T-helper 1 cell treated with Interleukin-12 subunit alpha and Interleukin-12 subunit beta and Interleukin-4 antibody, amounts not matched to agents 30 μg/mL and 1 μg/mL, for 36 hours (primary cell): ENCODE measurements around the gene C7.
"Not testable (repeated sequence)": the region's sequence is repeated elsewhere in the genome, so short reads cannot be mapped to it uniquely, and the experiment has no call there.

ENCODE experiments used
- H3K27ac Mint-ChIP-seq: one replicate; pipeline ENCODE4 v1.8.0; 2021; ENCODE audit warnings: mild to moderate bottlenecking, mixed read lengths
- H3K27me3 Mint-ChIP-seq: one replicate; pipeline ENCODE4 v1.8.0; 2021; ENCODE audit warnings: low read depth, mixed read lengths
- H3K36me3 Mint-ChIP-seq: one replicate; pipeline ENCODE4 v1.8.0; 2021; ENCODE audit warnings: low read depth, mixed read lengths
- H3K4me1 Mint-ChIP-seq: one replicate; pipeline ENCODE4 v1.8.0; 2021; ENCODE audit warnings: low read depth, mixed read lengths
- H3K4me3 Mint-ChIP-seq: one replicate; pipeline ENCODE4 v1.8.0; 2021; ENCODE audit warnings: mild to moderate bottlenecking, moderate library complexity, mixed read lengths
- H3K9me3 Mint-ChIP-seq: one replicate; pipeline ENCODE4 v1.8.0; 2021; ENCODE audit warnings: mixed read lengths

Gene C7

GRCh38 chr5:40909264-40909663 lies at the start of gene C7:
Gene C7, plus strand, starts transcription at chr5:40909497. Its CDS starts 114 bp downstream, at chr5:40909611.
- H3K27me3 Mint-ChIP-seq: peaks cover 28% of the 10 kb centered on the region
- H3K27ac Mint-ChIP-seq: no peak within 1 kb of the TSS
- H3K9me3 Mint-ChIP-seq: no peaks in the 10 kb centered on the region
- no peaks in the 10 kb centered on the region for H3K4me1 Mint-ChIP-seq
- H3K36me3 Mint-ChIP-seq: no peaks in the 10 kb centered on the region
- no peak within 1 kb of the TSS for H3K4me3 Mint-ChIP-seq

GRCh38 chr5:40860711-40861110 lies 48.6 kb upstream of the C7 start:
- H3K27ac Mint-ChIP-seq: no peak overlapping the region
- H3K36me3 Mint-ChIP-seq: peaks cover 2% of the 10 kb centered on the region
- H3K4me3 Mint-ChIP-seq: no peak overlapping the region
- H3K4me1 Mint-ChIP-seq: no peaks in the 10 kb centered on the region
- no peaks in the 10 kb centered on the region for H3K27me3 Mint-ChIP-seq
- peaks cover 10% of the 10 kb centered on the region for H3K9me3 Mint-ChIP-seq

DNA sequence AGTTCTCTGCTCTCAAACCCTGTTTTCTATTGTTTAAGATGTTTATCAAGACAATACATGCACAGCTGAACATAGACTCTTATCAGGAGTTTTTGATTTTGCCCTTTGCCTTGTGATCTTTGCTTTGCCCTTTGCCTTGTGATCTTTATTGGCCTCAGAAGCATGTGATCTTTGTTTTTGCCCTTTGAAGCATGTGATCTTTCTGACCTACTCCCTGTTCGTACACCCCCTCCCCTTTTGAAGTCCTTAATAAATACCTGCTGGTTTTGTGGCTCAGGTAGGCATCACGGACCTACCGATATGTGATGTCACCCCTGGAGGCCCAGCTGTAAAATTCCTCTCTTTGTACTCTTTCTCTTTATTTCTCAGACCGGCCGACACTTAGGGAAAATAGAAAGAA lies 44.3 kb upstream of the C7 start:
- H3K4me3 Mint-ChIP-seq, H3K4me1 Mint-ChIP-seq, H3K27ac Mint-ChIP-seq, H3K27me3 Mint-ChIP-seq, H3K9me3 Mint-ChIP-seq, H3K36me3 Mint-ChIP-seq: not testable (repeated sequence)

- Mint-ChIP-seq H3K27ac (no peak overlapping the region), H3K4me3 (no peak overlapping the region), H3K27me3 (no peaks in the 10 kb centered on the region), H3K36me3 (no peaks in the 10 kb centered on the region), H3K9me3 (peaks cover 8% of the 10 kb centered on the region), H3K4me1 (no peaks in the 10 kb centered on the region)
These were observed 42.5 kb upstream of the C7 start for GRCh38 chr5:40866844-40867243.

DNA sequence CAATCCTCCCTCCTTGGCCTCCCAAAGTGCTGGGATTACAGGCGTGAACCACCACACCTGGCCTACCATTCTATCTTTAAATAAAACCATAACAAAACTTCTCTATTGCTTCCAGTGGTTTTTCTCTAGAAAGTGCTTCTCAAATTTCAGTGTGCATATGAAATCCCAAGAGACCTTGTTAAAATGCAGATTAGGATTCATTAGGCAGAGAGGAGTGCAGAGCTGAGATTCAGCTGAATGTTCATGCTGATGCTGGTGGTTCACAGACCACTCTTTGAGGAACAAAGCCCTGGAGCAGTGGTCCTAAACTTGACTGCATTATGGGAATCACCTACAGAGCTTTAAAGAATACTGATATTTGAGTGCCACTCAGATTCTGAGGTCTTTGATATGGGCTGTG lies 39.9 kb upstream of the C7 start:
- Mint-ChIP-seq H3K27ac (no peak overlapping the region), H3K9me3 (peaks cover 8% of the 10 kb centered on the region), H3K36me3 (no peaks in the 10 kb centered on the region), H3K27me3 (peaks cover 4% of the 10 kb centered on the region), H3K4me1 (no peaks in the 10 kb centered on the region), H3K4me3 (no peak overlapping the region)

DNA sequence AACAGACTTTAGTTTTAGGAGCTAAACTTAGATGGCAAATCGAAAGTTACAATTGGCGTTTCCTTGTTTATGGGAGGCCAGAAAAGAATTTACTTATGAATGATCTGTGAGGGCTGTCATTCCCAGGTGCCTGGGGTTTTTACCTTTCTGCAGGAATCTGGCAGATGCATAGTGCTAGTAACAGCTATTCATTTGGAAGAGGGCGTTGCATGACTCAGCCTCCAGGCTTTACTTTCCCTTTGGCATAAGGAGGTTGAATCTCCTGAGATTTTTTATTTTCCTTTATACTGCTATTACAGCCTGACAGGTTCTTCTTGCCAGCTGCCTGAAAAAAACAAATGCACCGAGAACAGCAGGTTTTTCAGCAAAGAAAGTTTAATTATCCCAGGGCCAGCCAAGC lies 38.1 kb upstream of the C7 start:
- H3K27me3 Mint-ChIP-seq: peaks cover 4% of the 10 kb centered on the region
- H3K4me3 Mint-ChIP-seq: no peak overlapping the region
- no peaks in the 10 kb centered on the region for H3K36me3 Mint-ChIP-seq
- H3K9me3 Mint-ChIP-seq: no peaks in the 10 kb centered on the region
- H3K4me1 Mint-ChIP-seq: no peaks in the 10 kb centered on the region
- H3K27ac Mint-ChIP-seq: no peak overlapping the region

DNA sequence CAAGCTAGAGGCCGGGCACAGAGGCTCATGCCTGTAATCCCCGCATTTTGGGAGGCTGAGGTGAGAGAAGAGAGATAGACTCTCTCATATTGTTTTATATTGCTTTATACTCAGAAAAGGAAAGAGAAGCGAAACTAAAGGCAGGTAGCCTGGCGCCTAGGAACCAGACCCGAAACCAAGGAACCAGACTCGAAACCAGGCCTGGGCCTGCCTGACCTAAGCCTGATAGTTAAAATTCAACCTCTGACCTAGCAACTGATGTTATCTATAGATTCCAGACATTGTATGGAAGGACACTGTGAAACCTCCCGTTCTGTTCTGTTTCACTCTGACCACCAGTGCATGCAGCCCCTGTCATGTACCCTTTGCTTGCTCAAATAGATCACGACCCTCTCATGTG lies 37.0 kb upstream of the C7 start:
- H3K4me1 Mint-ChIP-seq, H3K27me3 Mint-ChIP-seq, H3K27ac Mint-ChIP-seq, H3K4me3 Mint-ChIP-seq, H3K36me3 Mint-ChIP-seq, H3K9me3 Mint-ChIP-seq: not testable (repeated sequence)

DNA sequence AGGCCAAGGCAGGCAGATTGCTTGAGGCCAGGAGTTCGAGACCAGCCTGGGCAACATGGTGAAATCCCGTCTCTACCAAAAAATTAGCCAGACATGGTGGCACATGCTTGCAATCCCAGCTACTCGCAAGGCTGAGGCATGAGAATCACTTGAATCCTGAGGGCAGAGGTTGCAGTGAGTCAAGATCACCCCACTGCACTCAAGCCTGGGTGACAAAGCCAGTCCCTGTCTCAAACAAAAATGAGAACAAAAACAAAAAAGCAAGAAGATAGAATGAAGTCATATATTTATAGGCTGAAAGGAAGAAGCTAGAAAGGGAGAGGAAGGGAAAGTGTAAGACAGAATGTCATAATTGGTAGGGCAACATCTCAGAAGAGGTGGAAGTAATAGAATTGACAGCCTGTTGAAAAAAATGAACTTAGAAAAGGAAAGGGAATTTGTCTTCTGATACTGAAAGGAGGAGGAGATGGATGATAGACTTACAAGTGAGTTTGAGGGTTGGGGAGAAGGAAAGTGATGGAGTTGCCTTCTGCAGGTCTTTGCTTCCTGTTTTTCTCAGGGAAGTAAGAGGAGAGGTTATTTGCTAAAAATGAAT lies 35.9 kb upstream of the C7 start:
- no peaks in the 10 kb centered on the region for H3K36me3 Mint-ChIP-seq
- no peak overlapping the region for H3K4me3 Mint-ChIP-seq
- peaks cover 8% of the 10 kb centered on the region for H3K27me3 Mint-ChIP-seq
- H3K9me3 Mint-ChIP-seq: peaks cover 4% of the 10 kb centered on the region
- no peaks in the 10 kb centered on the region for H3K4me1 Mint-ChIP-seq
- H3K27ac Mint-ChIP-seq: no peak overlapping the region

DNA sequence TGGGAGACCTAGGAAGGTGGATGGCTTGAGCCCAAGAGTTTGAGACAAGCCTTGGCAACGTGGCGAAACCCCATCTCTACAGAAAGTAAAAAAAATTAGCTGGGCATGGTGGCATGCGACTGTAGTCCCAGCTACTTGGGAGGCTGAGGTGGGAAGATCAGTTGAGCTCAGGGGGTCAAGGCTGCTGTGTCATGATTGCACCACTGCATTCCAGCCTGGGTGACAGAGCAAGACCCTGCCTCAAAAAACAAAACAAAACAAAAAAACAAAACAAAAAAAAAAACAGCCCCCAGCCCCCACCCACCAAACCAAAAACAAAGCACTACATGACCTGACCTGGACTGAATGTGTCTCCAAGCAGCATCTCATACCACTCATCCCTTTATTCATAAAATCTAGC lies 33.3 kb upstream of the C7 start:
- no peaks in the 10 kb centered on the region for H3K4me1 Mint-ChIP-seq
- peaks cover 8% of the 10 kb centered on the region for H3K27me3 Mint-ChIP-seq
- peaks cover 4% of the 10 kb centered on the region for H3K9me3 Mint-ChIP-seq
- H3K36me3 Mint-ChIP-seq: no peaks in the 10 kb centered on the region
- no peak overlapping the region for H3K4me3 Mint-ChIP-seq
- H3K27ac Mint-ChIP-seq: no peak overlapping the region

DNA sequence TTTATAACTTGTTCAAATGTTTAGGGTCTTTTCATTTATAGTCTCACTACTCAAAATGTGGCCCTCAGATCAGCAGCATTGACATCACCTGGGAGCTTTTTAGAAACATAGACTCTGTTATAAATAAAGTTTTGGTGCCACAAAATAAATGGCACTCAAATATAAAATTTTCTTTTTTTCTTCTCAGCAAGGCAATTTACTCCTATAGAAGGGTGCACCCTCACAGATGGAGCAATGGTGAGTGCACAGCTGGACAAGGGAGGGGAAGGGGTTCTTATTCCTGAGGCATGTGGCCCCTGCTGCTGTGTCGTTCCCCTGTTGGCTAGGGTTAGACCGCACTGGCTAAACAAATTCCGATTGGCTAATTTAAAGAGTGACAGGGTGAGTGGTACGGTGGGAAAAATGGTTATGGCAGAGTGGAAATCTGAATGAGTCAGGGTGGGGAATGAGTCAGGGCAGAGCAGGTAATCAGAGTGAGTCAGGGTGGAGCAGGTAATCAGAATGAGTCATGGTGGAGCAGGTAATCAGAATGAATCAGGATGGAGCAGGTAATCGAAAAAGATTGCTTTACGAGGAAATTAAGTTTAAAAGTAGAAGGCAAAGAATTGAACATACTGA lies 31.8 kb upstream of the C7 start:
- peaks cover 4% of the 10 kb centered on the region for H3K9me3 Mint-ChIP-seq
- peaks cover 8% of the 10 kb centered on the region for H3K27me3 Mint-ChIP-seq
- H3K36me3 Mint-ChIP-seq: no peaks in the 10 kb centered on the region
- no peak overlapping the region for H3K4me3 Mint-ChIP-seq
- H3K27ac Mint-ChIP-seq: no peak overlapping the region
- H3K4me1 Mint-ChIP-seq: no peaks in the 10 kb centered on the region

GRCh38 chr5:40879163-40879942 lies 29.9 kb upstream of the C7 start:
- no peak overlapping the region for H3K27ac Mint-ChIP-seq
- no peak overlapping the region for H3K4me3 Mint-ChIP-seq
- H3K27me3 Mint-ChIP-seq: peaks cover 10% of the 10 kb centered on the region
- no peaks in the 10 kb centered on the region for H3K36me3 Mint-ChIP-seq
- H3K9me3 Mint-ChIP-seq: peaks cover 4% of the 10 kb centered on the region
- no peaks in the 10 kb centered on the region for H3K4me1 Mint-ChIP-seq

- H3K27ac Mint-ChIP-seq: no peak overlapping the region
- H3K36me3 Mint-ChIP-seq: no peaks in the 10 kb centered on the region
- no peaks in the 10 kb centered on the region for H3K9me3 Mint-ChIP-seq
- H3K4me1 Mint-ChIP-seq: no peaks in the 10 kb centered on the region
- H3K27me3 Mint-ChIP-seq: peaks cover 6% of the 10 kb centered on the region
- no peak overlapping the region for H3K4me3 Mint-ChIP-seq
These were observed 27.0 kb upstream of the C7 start for GRCh38 chr5:40882291-40882690.

GRCh38 chr5:40883051-40883450 lies 26.2 kb upstream of the C7 start:
- not testable (repeated sequence) for H3K4me3 Mint-ChIP-seq, H3K27ac Mint-ChIP-seq, H3K36me3 Mint-ChIP-seq, H3K27me3 Mint-ChIP-seq, H3K9me3 Mint-ChIP-seq, H3K4me1 Mint-ChIP-seq

GRCh38 chr5:40895440-40896425 lies 13.6 kb upstream of the C7 start:
- H3K4me3 Mint-ChIP-seq, H3K4me1 Mint-ChIP-seq, H3K36me3 Mint-ChIP-seq, H3K27ac Mint-ChIP-seq, H3K27me3 Mint-ChIP-seq, H3K9me3 Mint-ChIP-seq: not testable (repeated sequence)
